Measurements from ENCODE around the gene PNPT1. TPM values are rescaled to one million over a fixed set of nuclear protein-coding genes. Genes with fewer than 3 reads are reported as not detected.

The PNPT1 gene
- total RNA-seq, 2 donors from 2014 or later, result 24.2 to 52.4 TPM

GRCh38 chr2:55595536-55595935 lies 98.1 kb downstream of the PNPT1 start:
- H3K27ac Mint-ChIP-seq, result no peak overlapping the region
- H3K27me3 Mint-ChIP-seq, result no peaks in the 10 kb centered on the region
- H3K36me3 Mint-ChIP-seq (ENCODE audit: low read depth), result peaks cover 84% of the 10 kb centered on the region
- H3K9me3 Mint-ChIP-seq, result no peaks in the 10 kb centered on the region
- H3K4me3 Mint-ChIP-seq, result no peak overlapping the region
- ATAC-seq (replicated peaks), result no peak
- H3K4me1 Mint-ChIP-seq, result peaks cover 18% of the 10 kb centered on the region

DNA sequence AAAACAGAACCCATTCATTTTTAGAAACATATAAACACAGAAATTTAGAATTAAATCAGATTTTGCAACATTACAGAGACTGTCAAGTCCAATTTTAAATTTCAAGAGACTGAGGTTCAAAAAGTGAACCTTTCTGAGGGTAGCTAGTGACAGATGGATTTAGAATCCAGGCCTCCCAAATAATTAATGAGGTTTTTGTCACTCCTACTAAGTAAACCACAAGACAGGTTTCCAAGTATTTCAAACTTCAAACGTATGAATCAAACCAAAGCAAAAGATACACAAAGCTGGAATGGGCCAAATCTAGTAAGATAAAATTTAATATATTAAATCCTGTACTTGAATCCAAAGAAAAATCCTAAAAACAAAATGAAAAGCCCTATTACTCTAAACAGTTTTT lies 101.5 kb downstream of the PNPT1 start:
- Mint-ChIP-seq H3K4me1 (peaks cover 9% of the 10 kb centered on the region), H3K4me3 (no peak overlapping the region), H3K9me3 (no peaks in the 10 kb centered on the region), H3K27me3 (no peaks in the 10 kb centered on the region), H3K27ac (no peak overlapping the region), H3K36me3 (ENCODE audit: low read depth) (peaks cover 79% of the 10 kb centered on the region)
- no peak for ATAC-seq (replicated peaks)

- peaks cover 9% of the 10 kb centered on the region for H3K4me1 Mint-ChIP-seq
- peak; percentile 100 for ATAC-seq (replicated peaks)
Measured at GRCh38 chr2:55590810-55591440, 102.7 kb downstream of the PNPT1 start.

DNA sequence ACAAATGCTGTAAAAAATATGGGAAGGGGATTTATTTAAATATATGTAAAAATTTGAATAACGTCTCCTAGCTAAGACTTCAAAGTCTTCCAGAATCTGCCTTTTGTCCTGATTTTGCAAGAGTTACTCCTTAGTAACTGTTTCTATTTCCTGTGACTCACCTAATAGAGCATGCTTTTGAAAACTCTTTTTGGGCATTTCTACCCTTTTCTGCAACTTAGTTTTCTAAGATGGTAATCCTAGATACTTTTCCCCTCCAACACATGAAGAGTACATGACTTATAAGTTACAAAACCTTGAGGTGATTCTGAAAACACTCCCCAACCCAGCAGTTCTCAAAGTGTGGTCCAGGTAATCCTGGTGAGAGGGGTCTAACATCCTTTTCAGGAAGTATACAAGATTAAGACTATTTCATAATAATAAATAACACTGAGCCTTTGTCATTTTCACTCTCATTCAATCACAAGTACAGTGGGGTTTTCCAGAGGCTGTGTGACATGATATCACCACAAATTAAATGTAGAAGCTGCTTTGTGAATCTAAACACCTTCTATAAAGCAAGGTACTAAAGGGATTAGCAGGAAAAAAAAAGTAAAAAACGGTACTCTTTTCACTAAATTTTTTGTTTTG lies 108.1 kb downstream of the PNPT1 start:
- peak overlapping the region; percentile 5 for H3K27ac Mint-ChIP-seq
- peak; percentile 47 for ATAC-seq (replicated peaks)
- H3K9me3 Mint-ChIP-seq, result no peaks in the 10 kb centered on the region
- no peaks in the 10 kb centered on the region for H3K27me3 Mint-ChIP-seq
- H3K36me3 Mint-ChIP-seq (ENCODE audit: low read depth), result peaks cover 90% of the 10 kb centered on the region
- no peak overlapping the region for H3K4me3 Mint-ChIP-seq
- peaks cover 6% of the 10 kb centered on the region for H3K4me1 Mint-ChIP-seq

More at GRCh38 chr2:55590810-55591440, 102.7 kb downstream of the PNPT1 start:
- H3K27ac Mint-ChIP-seq, result peak overlapping the region; percentile 48
- H3K9me3 Mint-ChIP-seq, result no peaks in the 10 kb centered on the region
- peaks cover 75% of the 10 kb centered on the region for H3K36me3 Mint-ChIP-seq (ENCODE audit: low read depth)
- peak overlapping the region; percentile 30 for H3K4me3 Mint-ChIP-seq
- H3K27me3 Mint-ChIP-seq, result no peaks in the 10 kb centered on the region

Other genes with a start within 250 kb of the PNPT1 start
- gene CFAP36, start 174.1 kb downstream of the PNPT1 start, total RNA-seq, result 10 to 100 TPM; 25.1 to 55.5 TPM
- gene PPP4R3B, start 76.2 kb downstream of the PNPT1 start, total RNA-seq, result 10 to 100 TPM; 79.0 to 83.9 TPM
- gene EFEMP1, start 229.9 kb upstream of the PNPT1 start, total RNA-seq, result not detected

Measured in activated T-helper 17 cell treated with anti-CD3 and anti-CD28 coated beads, Interleukin-2, amount 50 U/mL, for 72 hours (primary cell).